ENCODE results near the gene ACAP3. TPM values are rescaled to one million over a fixed set of nuclear protein-coding genes. Genes with fewer than 3 reads are reported as not detected.

Gene ACAP3
- total RNA-seq, 3 donors from 2014 or later = 19.7 to 33.4 (median 26.9) TPM

- Histone ChIP-seq H3K27ac (no peak within 1 kb of the TSS), H3K9me3 (no peaks in the 10 kb centered on the region), H3K27me3 (peaks cover 8 to 26% of the 10 kb centered on the region in 2 donors), H3K4me1 (peaks cover 0 to 8% of the 10 kb centered on the region in 2 donors), H3K4me3 (peak within 1 kb of the TSS in 2 of 3 donors; percentile 15 to 51), H3K36me3 (no peaks in the 10 kb centered on the region)
- no peak for DNase-seq (ENCODE audit: low spot score in 2 of 2)
- no peak for TF ChIP-seq POLR2A (IDR thresholded peaks at IDR 0.05)
- TF ChIP-seq CTCF (IDR thresholded peaks at IDR 0.05) = no peak
- no peak for TF ChIP-seq POLR2AphosphoS5 (IDR thresholded peaks at IDR 0.05)
- intact Hi-C loops (cut with DNase I; ENCODE audit: low total_unique reads) = no loop called here
These were observed 61.0 kb downstream of the ACAP3 start, which contains the start of gene C1QTNF12 for GRCh38 chr1:1246577-1247340. Gene C1QTNF12, minus strand, starts transcription at chr1:1246722. Its CDS starts 32 bp downstream, at chr1:1246690.

GRCh38 chr1:1245817-1246576, 61.7 kb downstream of the ACAP3 start:
- H3K9me3 ChIP-seq = no peaks in the 10 kb centered on the region
- no peak overlapping the region for H3K27ac ChIP-seq
- TF ChIP-seq POLR2AphosphoS5 (IDR thresholded peaks at IDR 0.05) = no peak
- TF ChIP-seq POLR2A (IDR thresholded peaks at IDR 0.05) = no peak
- no peak for TF ChIP-seq CTCF (IDR thresholded peaks at IDR 0.05)
- peaks cover 0 to 8% of the 10 kb centered on the region in 2 donors for H3K4me1 ChIP-seq
- intact Hi-C loops (cut with DNase I; ENCODE audit: low total_unique reads) = no loop called here
- H3K27me3 ChIP-seq = peaks cover 8 to 26% of the 10 kb centered on the region in 2 donors
- peak overlapping the region in 2 of 3 donors; percentile 15 to 51 for H3K4me3 ChIP-seq
- H3K36me3 ChIP-seq = no peaks in the 10 kb centered on the region
- no peak for DNase-seq (ENCODE audit: low spot score in 2 of 2)

- Histone ChIP-seq H3K4me3 (no peak overlapping the region), H3K4me1 (peaks cover 0 to 8% of the 10 kb centered on the region in 2 donors), H3K27me3 (peaks cover 8 to 26% of the 10 kb centered on the region in 2 donors), H3K9me3 (no peaks in the 10 kb centered on the region), H3K27ac (no peak overlapping the region), H3K36me3 (no peaks in the 10 kb centered on the region)
- TF ChIP-seq POLR2A (IDR thresholded peaks at IDR 0.05) = no peak
- TF ChIP-seq POLR2AphosphoS5 (IDR thresholded peaks at IDR 0.05) = no peak
- TF ChIP-seq CTCF (IDR thresholded peaks at IDR 0.05) = no peak
- intact Hi-C loops (cut with DNase I; ENCODE audit: low total_unique reads) = no loop called here
- no peak for DNase-seq (ENCODE audit: low spot score in 2 of 2)
These were observed 62.4 kb downstream of the ACAP3 start for GRCh38 chr1:1245178-1245816.

GRCh38 chr1:1244192-1244811, 63.4 kb downstream of the ACAP3 start:
- no peak overlapping the region for H3K4me3 ChIP-seq
- intact Hi-C loops (cut with DNase I; ENCODE audit: low total_unique reads) = no loop called here
- H3K27me3 ChIP-seq = peaks cover 11 to 35% of the 10 kb centered on the region in 2 donors
- no peak for DNase-seq (ENCODE audit: low spot score in 2 of 2)
- H3K4me1 ChIP-seq = peaks cover 0 to 14% of the 10 kb centered on the region in 2 donors
- no peak overlapping the region for H3K27ac ChIP-seq
- no peaks in the 10 kb centered on the region for H3K36me3 ChIP-seq
- no peaks in the 10 kb centered on the region for H3K9me3 ChIP-seq
- TF ChIP-seq CTCF (IDR thresholded peaks at IDR 0.05) (no peak), POLR2A (IDR thresholded peaks at IDR 0.05) (no peak), POLR2AphosphoS5 (IDR thresholded peaks at IDR 0.05) (no peak)

All from breast epithelium (tissue), 4 donors.